B cell (primary cell): Measurements from ENCODE around the gene PTPN13. TPM values are rescaled to one million over a fixed set of nuclear protein-coding genes. Genes with fewer than 3 reads are reported as not detected.

ENCODE experiments used
- ATAC-seq: fragments of 200-7000 bp; cut with Tn5 transposase; one replicate; pipeline ENCODE4 v1.10.0; 2021; ENCODE audit warnings: low read depth, mild to moderate bottlenecking, moderate number of reproducible peaks, moderate library complexity
- CTCF ChIA-PET: fragments of 350-600 bp; sonication (Branson Sonifier 250); formaldehyde crosslinking; loops from one replicate; lab custom pipeline; 2021; ENCODE audit warnings: antibody characterized with exemption, inconsistent platforms; lab: Charles Lee
- POLR2A ChIA-PET: fragments of 350-600 bp; sonication (Branson Sonifier 250); formaldehyde crosslinking; loops from one replicate; lab custom pipeline; 2021; ENCODE audit warnings: antibody characterized with exemption; lab: Charles Lee
- DNase-seq: peaks from one replicate; pipeline ENCODE4 v3.0.0; 2013
- H2AFZ ChIP-seq: 2 replicates; pipeline ENCODE4 v1.6.1; 2012; ENCODE audit warnings: mild to moderate bottlenecking, low read depth, low read length; ENCODE audit not compliant: insufficient read depth, poor library complexity, severe bottlenecking
- H3K27ac ChIP-seq, 2 donors: 1 replicate in 1 of 2; 2 replicates in 1 of 2; pipeline ENCODE4 v1.5.1; 2012 to 2013; ENCODE audit warnings: low read length in 2 of 2, mild to moderate bottlenecking in 2 of 2, moderate library complexity in 1 of 2
- H3K27me3 ChIP-seq, 4 experiments: fragments of 200-600 bp in 1 of 4; sonication (generic) in 1 of 4; replicated peaks in 1 of 4; 1 replicate in 2 of 4; 2 replicates in 2 of 4; pipeline versions ENCODE4 v1.6.1 to v1.7.0; 2013 to 2016; ENCODE audit warnings: low read length in 3 of 4, mild to moderate bottlenecking in 2 of 4, mixed read lengths in 1 of 4, moderate library complexity in 1 of 4; ENCODE audit not compliant: insufficient read depth in 4 of 4, control insufficient read depth in 3 of 4; ENCODE audit errors: control extremely low read depth in 1 of 4
- H3K36me3 ChIP-seq, 2 experiments: replicated peaks in 1 of 2; 1 replicate in 1 of 2; 2 replicates in 1 of 2; pipeline versions ENCODE4 v1.6.1 to v1.7.1; 2013; ENCODE audit warnings: low read length in 1 of 2; ENCODE audit not compliant: insufficient read depth in 2 of 2, control insufficient read depth in 1 of 2; ENCODE audit errors: control extremely low read depth in 1 of 2, extremely low read depth in 1 of 2
- H3K4me1 ChIP-seq, 2 donors: fragments of 200-600 bp in 1 of 2; sonication (generic) in 1 of 2; 1 replicate in 1 of 2; 2 replicates in 1 of 2; pipeline versions ENCODE4 v1.5.1 to v1.6.1; 2013 to 2017; ENCODE audit warnings: low read length in 2 of 2; ENCODE audit not compliant: control insufficient read depth in 2 of 2, insufficient read depth in 2 of 2
- H3K4me2 ChIP-seq: replicated peaks from 2 replicates; pipeline ENCODE3; 2012; ENCODE audit warnings: mild to moderate bottlenecking, low read depth, low read length; ENCODE audit not compliant: poor library complexity, severe bottlenecking
- H3K4me3 ChIP-seq, 5 experiments: fragments of 200-600 bp in 1 of 5; sonication (generic) in 1 of 5; 1 replicate in 3 of 5; 2 replicates in 2 of 5; pipeline versions ENCODE4 v1.5.1 to v1.7.0; 2011 to 2016; ENCODE audit warnings: low read length in 4 of 5, mild to moderate bottlenecking in 4 of 5, low read depth in 2 of 5, control low read depth in 1 of 5, moderate library complexity in 1 of 5; ENCODE audit not compliant: insufficient read depth in 1 of 5; ENCODE audit errors: control extremely low read depth in 1 of 5, extremely low read depth in 1 of 5
- H3K79me2 ChIP-seq: fragments of 200-600 bp; sonication (generic); one replicate; pipeline ENCODE4 v1.6.0; 2016; ENCODE audit warnings: low read length; ENCODE audit not compliant: control insufficient read depth, insufficient read depth
- H3K9ac ChIP-seq: fragments of 200-600 bp; sonication (generic); 2 replicates; pipeline ENCODE4 v1.6.1; 2017; ENCODE audit warnings: mild to moderate bottlenecking, low read length, moderate library complexity
- H3K9me3 ChIP-seq, 3 donors: one replicate each; pipeline versions ENCODE4 v1.6.1 to v1.7.1; 2013; ENCODE audit warnings: low read length in 2 of 3; ENCODE audit not compliant: control insufficient read depth in 2 of 3, insufficient read depth in 1 of 3; ENCODE audit errors: control extremely low read depth in 1 of 3
- H4K20me1 ChIP-seq: 2 replicates; pipeline ENCODE4 v1.6.0; 2012; ENCODE audit warnings: mild to moderate bottlenecking, low read length; ENCODE audit not compliant: insufficient read depth, control insufficient read depth, poor library complexity, severe bottlenecking
- H3K27ac Mint-ChIP-seq: one replicate; pipeline ENCODE4 v1.8.0; 2021; ENCODE audit warnings: mixed read lengths
- H3K27me3 Mint-ChIP-seq: one replicate; pipeline ENCODE4 v1.8.0; 2021; ENCODE audit warnings: mixed read lengths
- H3K4me1 Mint-ChIP-seq: one replicate; pipeline ENCODE4 v1.8.0; 2021; ENCODE audit warnings: mixed read lengths
- H3K4me3 Mint-ChIP-seq: one replicate; pipeline ENCODE4 v1.8.0; 2021; ENCODE audit warnings: mixed read lengths
- H3K9me3 Mint-ChIP-seq: one replicate; pipeline ENCODE4 v1.8.0; 2022; ENCODE audit warnings: mixed read lengths; ENCODE audit not compliant: insufficient read depth
- CTCF ChIP-seq: fragments of 200-600 bp; IDR thresholded peaks from one replicate; pipeline ENCODE4 v1.8.0; 2022; ENCODE audit warnings: antibody characterized with exemption, mild to moderate bottlenecking
- EZH2 ChIP-seq: IDR thresholded peaks from 2 replicates; pipeline ENCODE4 v1.6.1; 2012; ENCODE audit warnings: borderline replicate concordance, low read depth, mild to moderate bottlenecking, moderate library complexity, low read length; ENCODE audit not compliant: insufficient read depth, poor library complexity, severe bottlenecking
- WGBS: methylation state at CpG from one replicate; pipeline ENCODE4 v1.1.5; 2013; ENCODE audit warnings: missing lambda C conversion rate; ENCODE audit not compliant: insufficient coverage; 5-methylcytosine and 5-hydroxymethylcytosine counted together
- intact Hi-C: fragments of 100-400 bp; cut with micrococcal nuclease; formaldehyde crosslinking; loops from one replicate; pipeline ENCODE4 v1.10.0; 2022
- polyA plus RNA-seq: library from polyadenylated mRNA; depleted of rRNA; stranded (reverse); fragments of >200 nt; gene quantifications from 2 replicates; pipeline ENCODE4 v1.2.3, GENCODE V29; 2012
- total RNA-seq, 2 donors: library from RNA; stranded (reverse); fragments of 120-200 nt in 1 of 2; gene quantifications; 1 replicate in 1 of 2; 2 replicates in 1 of 2; pipeline versions ENCODE4 v1.2.3 to v1.2.4, GENCODE V29; 2013 to 2022

The PTPN13 gene
- total and polyA plus RNA-seq, 2 donors (not counting 1 experiment from before 2014, with no cell fraction given) = 0.91 TPM; not detected in 1

- ATAC-seq (no peak), DNase-seq (no peak)
- H3K36me3 ChIP-seq = no peaks in the 10 kb centered on the region
- no peak for TF ChIP-seq EZH2
- no peak for TF ChIP-seq CTCF
- no peak overlapping the region for H2AFZ ChIP-seq
- no peaks in the 10 kb centered on the region for H3K9me3 ChIP-seq
- no peaks in the 10 kb centered on the region for H3K4me1 Mint-ChIP-seq
- no peak overlapping the region for H3K27ac Mint-ChIP-seq
- no peak overlapping the region for H3K4me3 Mint-ChIP-seq
- H3K4me2 ChIP-seq = no peak overlapping the region
- H3K9ac ChIP-seq = no peak overlapping the region
- H3K4me3 ChIP-seq = no peak overlapping the region
- no peaks in the 10 kb centered on the region for H3K27me3 Mint-ChIP-seq
- no peaks in the 10 kb centered on the region for H3K9me3 Mint-ChIP-seq
- no peak overlapping the region for H3K27ac ChIP-seq
- intact Hi-C loops = no loop called here
- H4K20me1 ChIP-seq = no peaks in the 10 kb centered on the region
- H3K4me1 ChIP-seq = no peaks in the 10 kb centered on the region
- WGBS = no CpG with 5 or more reads among the region's 2 CpGs
- ChIA-PET CTCF (no interaction called here), POLR2A (no interaction called here)
- no peaks in the 10 kb centered on the region for H3K79me2 ChIP-seq
- H3K27me3 ChIP-seq = no peaks in the 10 kb centered on the region
Observed at GRCh38 chr4:86855572-86855971, 261.5 kb downstream of the PTPN13 start.

GRCh38 chr4:86856896-86857295 lies 262.8 kb downstream of the PTPN13 start:
- no peaks in the 10 kb centered on the region for H3K27me3 ChIP-seq
- H3K9me3 ChIP-seq = no peaks in the 10 kb centered on the region
- no peaks in the 10 kb centered on the region for H3K79me2 ChIP-seq
- H3K9ac ChIP-seq = no peak overlapping the region
- Mint-ChIP-seq H3K27ac (no peak overlapping the region), H3K9me3 (no peaks in the 10 kb centered on the region), H3K4me3 (no peak overlapping the region), H3K27me3 (no peaks in the 10 kb centered on the region), H3K4me1 (no peaks in the 10 kb centered on the region)
- ChIA-PET CTCF (no interaction called here), POLR2A (no interaction called here)
- no peak overlapping the region for H3K4me2 ChIP-seq
- no peaks in the 10 kb centered on the region for H3K4me1 ChIP-seq
- ATAC-seq = no peak
- no peak for TF ChIP-seq CTCF
- TF ChIP-seq EZH2 = no peak
- no peak overlapping the region for H3K4me3 ChIP-seq
- H4K20me1 ChIP-seq = no peaks in the 10 kb centered on the region
- no peak overlapping the region for H3K27ac ChIP-seq
- no peak for DNase-seq
- WGBS = no CpG with 5 or more reads among the region's 1 CpG
- no peak overlapping the region for H2AFZ ChIP-seq
- intact Hi-C loops = no loop called here
- no peaks in the 10 kb centered on the region for H3K36me3 ChIP-seq
